ENCODE measurements around the gene SORCS1.

- TF ChIP-seq CTCF (IDR thresholded peaks at IDR 0.05; ENCODE audit: insufficient read depth, low read length, poor library complexity, severe bottlenecking): no peak
- TF ChIP-seq EZH2phosphoT487 (conservative IDR thresholded peaks at IDR 0.05; ENCODE audit: low read length): no peak
Measured at GRCh38 chr10:106582291-106582690, 582.2 kb downstream of the SORCS1 start.
